ENCODE results near the gene HOXD12. TPM values are rescaled to one million over a fixed set of nuclear protein-coding genes. Genes with fewer than 3 reads are reported as not detected.

Gene HOXD12
- total RNA-seq (2021) (not detected in 2 replicates), Bru-seq, nascent RNA (not detected), BruChase-seq, experiment 1, labeled RNA remaining after a 2-hour chase (not detected), BruChase-seq, experiment 2, labeled RNA remaining after a 6-hour chase (not detected)
- long read RNA-seq: 0 reads

DNA sequence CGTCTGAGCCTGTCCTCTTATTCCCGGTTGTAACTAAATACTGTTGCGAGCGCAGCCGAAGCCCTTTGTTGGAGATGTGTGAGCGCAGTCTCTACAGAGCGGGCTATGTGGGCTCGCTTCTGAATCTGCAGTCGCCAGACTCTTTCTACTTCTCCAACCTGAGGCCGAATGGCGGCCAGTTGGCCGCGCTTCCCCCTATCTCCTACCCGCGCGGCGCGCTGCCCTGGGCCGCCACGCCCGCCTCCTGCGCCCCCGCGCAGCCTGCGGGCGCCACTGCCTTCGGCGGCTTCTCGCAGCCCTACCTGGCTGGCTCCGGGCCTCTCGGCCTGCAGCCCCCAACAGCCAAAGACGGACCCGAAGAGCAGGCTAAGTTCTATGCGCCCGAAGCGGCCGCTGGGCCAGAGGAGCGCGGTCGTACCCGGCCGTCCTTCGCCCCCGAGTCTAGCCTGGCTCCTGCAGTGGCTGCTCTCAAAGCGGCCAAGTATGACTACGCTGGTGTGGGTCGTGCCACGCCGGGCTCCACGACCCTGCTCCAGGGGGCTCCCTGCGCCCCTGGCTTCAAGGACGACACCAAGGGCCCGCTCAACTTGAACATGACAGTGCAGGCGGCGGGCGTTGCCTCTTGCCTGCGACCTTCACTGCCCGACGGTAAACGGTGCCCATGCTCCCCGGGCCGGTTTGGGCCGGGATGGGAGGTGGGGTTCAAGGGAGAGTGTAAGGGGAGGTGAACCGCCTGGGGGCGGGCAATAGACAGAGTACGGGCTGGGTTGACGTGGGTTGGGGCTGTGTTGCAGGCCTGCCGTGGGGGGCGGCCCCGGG is at the start of gene HOXD12:
Gene HOXD12 (plus strand): TSS at position 68 of the 819 bp plus-strand sequence. CDS start 7 bp downstream, at position 75.
- Histone ChIP-seq H3K4me3 (no peak within 1 kb of the TSS), H3K27ac (no peak within 1 kb of the TSS), H3K27me3 (ENCODE audit: insufficient read depth, low read depth) (peaks cover 49% of the 10 kb centered on the region), H3K79me2 (ENCODE audit: low read depth) (no peaks in the 10 kb centered on the region), H3K36me3 (ENCODE audit: low read depth) (no peaks in the 10 kb centered on the region), H2AFZ (no peak within 1 kb of the TSS), H3K4me1 (replicated peaks; ENCODE audit: insufficient read depth) (peaks cover 13% of the 10 kb centered on the region; the same call in 1 of the 2 replicates), H3K9me3 (ENCODE audit: insufficient read depth, low read depth) (no peaks in the 10 kb centered on the region), H3F3A (ENCODE audit: insufficient read depth, low read depth) (no peaks in the 10 kb centered on the region), H3K9me2 (ENCODE audit: insufficient read depth) (no peaks in the 10 kb centered on the region), H4K20me1 (ENCODE audit: insufficient read depth) (no peaks in the 10 kb centered on the region), H3K4me2 (no peak within 1 kb of the TSS)
- POLR2A ChIA-PET (ENCODE audit: unreplicated experiment): no interaction called here
- CTCF ChIA-PET: no interaction called here
- no TSS peak for BruUV-seq (replicated peaks)
- no peak for DNase-seq
- intact Hi-C loops (cut with micrococcal nuclease; ENCODE audit: unreplicated experiment): loop anchor here (5.0 to 10.0 kb wide), 2 partner anchors 1068 to 1635 kb away; no protein-coding TSS in a partner anchor
- TF ChIP-seq EZH2 (IDR thresholded peaks at IDR 0.05; ENCODE audit: low read depth): no peak
- TF ChIP-seq, protein P1, sequence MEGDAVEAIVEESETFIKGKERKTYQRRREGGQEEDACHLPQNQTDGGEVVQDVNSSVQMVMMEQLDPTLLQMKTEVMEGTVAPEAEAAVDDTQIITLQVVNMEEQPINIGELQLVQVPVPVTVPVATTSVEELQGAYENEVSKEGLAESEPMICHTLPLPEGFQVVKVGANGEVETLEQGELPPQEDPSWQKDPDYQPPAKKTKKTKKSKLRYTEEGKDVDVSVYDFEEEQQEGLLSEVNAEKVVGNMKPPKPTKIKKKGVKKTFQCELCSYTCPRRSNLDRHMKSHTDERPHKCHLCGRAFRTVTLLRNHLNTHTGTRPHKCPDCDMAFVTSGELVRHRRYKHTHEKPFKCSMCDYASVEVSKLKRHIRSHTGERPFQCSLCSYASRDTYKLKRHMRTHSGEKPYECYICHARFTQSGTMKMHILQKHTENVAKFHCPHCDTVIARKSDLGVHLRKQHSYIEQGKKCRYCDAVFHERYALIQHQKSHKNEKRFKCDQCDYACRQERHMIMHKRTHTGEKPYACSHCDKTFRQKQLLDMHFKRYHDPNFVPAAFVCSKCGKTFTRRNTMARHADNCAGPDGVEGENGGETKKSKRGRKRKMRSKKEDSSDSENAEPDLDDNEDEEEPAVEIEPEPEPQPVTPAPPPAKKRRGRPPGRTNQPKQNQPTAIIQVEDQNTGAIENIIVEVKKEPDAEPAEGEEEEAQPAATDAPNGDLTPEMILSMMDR (conservative IDR thresholded peaks at IDR 0.05): no peak

DNA sequence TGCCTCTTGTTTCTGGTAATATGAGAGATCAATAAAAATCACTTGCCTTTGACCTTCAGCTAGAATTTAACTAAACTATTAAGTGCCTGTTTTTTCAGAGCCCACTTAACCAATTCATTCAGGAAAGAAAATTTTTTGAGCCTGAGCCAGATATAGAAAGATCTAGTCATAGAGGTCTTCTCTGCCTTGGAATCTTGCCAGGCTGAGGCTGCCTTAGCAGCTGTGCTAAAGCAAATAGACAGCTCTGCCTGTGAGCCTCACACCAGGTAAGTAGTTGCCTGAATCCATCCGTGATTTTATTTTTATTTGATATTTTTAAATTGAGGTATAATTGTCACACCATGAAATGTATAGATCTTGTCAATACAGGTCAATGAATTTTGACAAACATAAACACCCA is 43.2 kb upstream of the HOXD12 start:
- BruUV-seq (replicated peaks): no TSS peak
- Histone ChIP-seq H3K4me1 (replicated peaks; ENCODE audit: insufficient read depth) (no peaks in the 10 kb centered on the region), H3K9me2 (ENCODE audit: insufficient read depth) (no peaks in the 10 kb centered on the region), H3K4me2 (no peak overlapping the region), H3K27me3 (ENCODE audit: insufficient read depth, low read depth) (peaks cover 20% of the 10 kb centered on the region), H2AFZ (no peak overlapping the region; the same call in 1 of the 2 replicates), H3K27ac (no peak overlapping the region), H3K36me3 (ENCODE audit: low read depth) (no peaks in the 10 kb centered on the region), H3F3A (ENCODE audit: insufficient read depth, low read depth) (no peaks in the 10 kb centered on the region), H3K79me2 (ENCODE audit: low read depth) (no peaks in the 10 kb centered on the region), H4K20me1 (ENCODE audit: insufficient read depth) (no peaks in the 10 kb centered on the region), H3K4me3 (no peak overlapping the region), H3K9me3 (ENCODE audit: insufficient read depth, low read depth) (peaks cover 3% of the 10 kb centered on the region; the same call in 1 of the 2 replicates)
- no peak for TF ChIP-seq EZH2 (IDR thresholded peaks at IDR 0.05; ENCODE audit: low read depth)
- TF ChIP-seq, protein P1 (conservative IDR thresholded peaks at IDR 0.05): no peak
- CTCF ChIA-PET: no interaction called here
- POLR2A ChIA-PET (ENCODE audit: unreplicated experiment): no interaction called here
- no peak for DNase-seq
- intact Hi-C loops (cut with micrococcal nuclease; ENCODE audit: unreplicated experiment): no loop called here

GRCh38 chr2:176063958-176064357 is 35.6 kb upstream of the HOXD12 start:
- POLR2A ChIA-PET (ENCODE audit: unreplicated experiment): no interaction called here

More at GRCh38 chr2:176063958-176064357, 35.6 kb upstream of the HOXD12 start:
- H3K9me2 ChIP-seq (ENCODE audit: insufficient read depth): no peaks in the 10 kb centered on the region
- no peaks in the 10 kb centered on the region for H3K36me3 ChIP-seq (ENCODE audit: low read depth)
- DNase-seq: no peak
- CTCF ChIA-PET: no interaction called here
- no peaks in the 10 kb centered on the region for H4K20me1 ChIP-seq (ENCODE audit: insufficient read depth)
- H3K4me1 ChIP-seq (replicated peaks; ENCODE audit: insufficient read depth): no peaks in the 10 kb centered on the region
- H3K79me2 ChIP-seq (ENCODE audit: low read depth): no peaks in the 10 kb centered on the region
- no peak overlapping the region for H3K4me2 ChIP-seq
- no peak overlapping the region for H2AFZ ChIP-seq
- BruUV-seq (replicated peaks): no TSS peak
- H3K9me3 ChIP-seq (ENCODE audit: insufficient read depth, low read depth): no peaks in the 10 kb centered on the region
- H3F3A ChIP-seq (ENCODE audit: insufficient read depth, low read depth): no peaks in the 10 kb centered on the region
- intact Hi-C loops (cut with micrococcal nuclease; ENCODE audit: unreplicated experiment): no loop called here
- H3K27me3 ChIP-seq (ENCODE audit: insufficient read depth, low read depth): 0 out of 2 replicates have a peak, but pooled peaks cover 13% of the 10 kb centered on the region
- TF ChIP-seq, protein P1 (conservative IDR thresholded peaks at IDR 0.05): no peak
- no peak for TF ChIP-seq EZH2 (IDR thresholded peaks at IDR 0.05; ENCODE audit: low read depth)
- H3K27ac ChIP-seq: no peak overlapping the region
- H3K4me3 ChIP-seq: no peak overlapping the region
